Panc1 (cell line): ENCODE data around the gene ATP5MC2. TPM values are rescaled to one million over a fixed set of nuclear protein-coding genes. Genes with fewer than 3 reads are reported as not detected.
"Not testable (repeated sequence)": the region's sequence is repeated elsewhere in the genome, so short reads cannot be mapped to it uniquely, and the experiment has no call there.

Experiments
- ATAC-seq: fragments of 200-7000 bp; cut with Tn5 transposase; 2 replicates; pipeline ENCODE4 v1.9.1; 2020; ENCODE audit warnings: mild to moderate bottlenecking, moderate library complexity
- BruUV-seq: library from RNA; stranded (reverse); fragments of 400-500 nt; replicated peaks from 2 replicates; lab custom pipeline; 2021; lab: Mats Ljungman, UMichigan
- CTCF ChIA-PET: fragments of 300-600 bp; sonication (Branson Sonifier 250); formaldehyde crosslinking; loops from one replicate; lab custom pipeline; 2022; ENCODE audit warnings: antibody characterized with exemption; lab: Charles Lee
- POLR2A ChIA-PET: fragments of 300-600 bp; sonication (Branson Sonifier 250); formaldehyde crosslinking; loops from one replicate; lab custom pipeline; 2022; ENCODE audit warnings: antibody characterized with exemption; lab: Charles Lee
- DNase-seq: peaks from one replicate; pipeline ENCODE4 v3.0.0-alpha.2; 2010; ENCODE audit warnings: low read depth, low spot score
- H3K27ac ChIP-seq: 2 replicates; pipeline ENCODE4 v1.5.1; 2011; ENCODE audit warnings: mild to moderate bottlenecking, low read length, inconsistent platforms
- H3K27me3 ChIP-seq: fragments of 200-500 bp; sonication (Bioruptor generic); 2 replicates; pipeline ENCODE4 v1.6.0; 2014; ENCODE audit warnings: low read length, inconsistent platforms; ENCODE audit not compliant: control insufficient read depth, insufficient read depth
- H3K36me3 ChIP-seq: fragments of 200-500 bp; sonication (Bioruptor generic); 2 replicates; pipeline ENCODE4 v1.5.1; 2014; ENCODE audit warnings: inconsistent platforms, mild to moderate bottlenecking, low read length, moderate library complexity; ENCODE audit not compliant: control insufficient read depth, insufficient read depth
- H3K4me1 ChIP-seq: 2 replicates; pipeline ENCODE4 v1.5.1; 2011; ENCODE audit warnings: inconsistent platforms, mild to moderate bottlenecking, low read length, moderate library complexity; ENCODE audit not compliant: control insufficient read depth, insufficient read depth
- H3K4me3 ChIP-seq, 2 experiments: 2 replicates each; pipeline ENCODE4 v1.5.1; 2011 to 2012; ENCODE audit warnings: low read depth in 2 of 2, low read length in 2 of 2, mild to moderate bottlenecking in 2 of 2, inconsistent platforms in 1 of 2, moderate library complexity in 1 of 2
- H3K9me3 ChIP-seq: fragments of 200-500 bp; sonication (Bioruptor generic); 2 replicates; pipeline ENCODE4 v1.5.1; 2014; ENCODE audit warnings: low read depth, mild to moderate bottlenecking, inconsistent platforms, low read length, moderate library complexity; ENCODE audit not compliant: control insufficient read depth, insufficient read depth
- CTCF ChIP-seq: fragments of 450-650 bp; IDR thresholded peaks from 2 replicates; pipeline ENCODE4 v1.5.1; 2017; ENCODE audit warnings: mild to moderate bottlenecking
- POLR2AphosphoS5 ChIP-seq: IDR thresholded peaks from 2 replicates; pipeline ENCODE4 v1.6.1; 2012; ENCODE audit warnings: mild to moderate bottlenecking, low read depth, low read length, moderate library complexity
- REST ChIP-seq, 2 experiments: IDR thresholded peaks; 2 replicates each; pipeline ENCODE4 v1.6.1; 2011 to 2012; ENCODE audit warnings: low read depth in 2 of 2, control low read depth in 1 of 2, low read length in 1 of 2, mild to moderate bottlenecking in 1 of 2, moderate library complexity in 1 of 2; ENCODE audit not compliant: insufficient read depth in 1 of 2
- SIN3A ChIP-seq: IDR thresholded peaks from 2 replicates; pipeline ENCODE4 v1.6.1; 2012; ENCODE audit warnings: low read depth, mild to moderate bottlenecking, low read length, moderate library complexity, borderline replicate concordance; ENCODE audit not compliant: insufficient read depth
- TCF7L2 ChIP-seq: IDR thresholded peaks from 2 replicates; pipeline ENCODE4 v1.6.1; 2011; ENCODE audit warnings: mild to moderate bottlenecking, low read depth, low read length, inconsistent platforms
- in situ Hi-C: cut with HindIII; loops from 2 replicates; pipeline ENCODE4 v1.10.0; 2016; ENCODE audit warnings: low sequenced_read_pairs, low pct_unique_long_range_greater_than_20kb
- intact Hi-C: fragments of 100-400 bp; cut with micrococcal nuclease; formaldehyde crosslinking; loops from one replicate; pipeline ENCODE4 v1.10.0; 2022; ENCODE audit not compliant: unreplicated experiment
- total RNA-seq: library from RNA; stranded (reverse); gene quantifications from one replicate; pipeline ENCODE4 v1.2.1, GENCODE V29; 2021; ENCODE audit not compliant: unreplicated experiment

ATP5MC2 gene
- total RNA-seq, 1 experiment from 2014 or later: 290 TPM

GRCh38 chr12:53636641-53637040 lies 39.2 kb downstream of the ATP5MC2 start:
- BruUV-seq: no TSS peak
- H3K36me3 ChIP-seq: no peaks in the 10 kb centered on the region
- H3K27me3 ChIP-seq: no peaks in the 10 kb centered on the region
- H3K27ac ChIP-seq: no peak overlapping the region
- POLR2A ChIA-PET: no interaction called here
- no peaks in the 10 kb centered on the region for H3K4me1 ChIP-seq
- CTCF ChIA-PET: interaction anchor here (0.6 kb wide), 1 partner anchor 192 kb away, joined by 6 read pairs; no protein-coding TSS in a partner anchor
- H3K9me3 ChIP-seq: no peaks in the 10 kb centered on the region
- H3K4me3 ChIP-seq: no peak overlapping the region
- TF ChIP-seq SIN3A: no peak
- TF ChIP-seq REST (IDR thresholded peaks at IDR 0.05; ENCODE audit: insufficient read depth in 1 of 2, low read depth in 2 of 2, low read length in 1 of 2): no peak
- in situ Hi-C loops: no loop called here
- ATAC-seq: no peak
- DNase-seq: no peak
- intact Hi-C loops: no loop called here

GRCh38 chr12:53635708-53636107 lies 40.2 kb downstream of the ATP5MC2 start:
- ATAC-seq, H3K9me3 ChIP-seq, H3K4me3 ChIP-seq, intact Hi-C loops, H3K4me1 ChIP-seq, DNase-seq, BruUV-seq, H3K27me3 ChIP-seq, H3K27ac ChIP-seq, H3K36me3 ChIP-seq, in situ Hi-C loops: not testable (repeated sequence)
- POLR2A ChIA-PET: interaction anchor here (0.5 kb wide), 1 partner anchor 36 kb away, joined by 3 read pairs; no protein-coding TSS in a partner anchor
- CTCF ChIA-PET: interaction anchor here (0.8 kb wide), 1 partner anchor 63 kb away, joined by 3 read pairs; no protein-coding TSS in a partner anchor

- H3K27ac ChIP-seq: no peak overlapping the region
- DNase-seq: no peak
- POLR2A ChIA-PET: no interaction called here
- no peak overlapping the region for H3K4me3 ChIP-seq
- TF ChIP-seq SIN3A (no peak), CTCF (no peak), TCF7L2 (no peak), POLR2AphosphoS5 (no peak), REST (IDR thresholded peaks at IDR 0.05; ENCODE audit: insufficient read depth in 1 of 2, low read depth in 2 of 2, low read length in 1 of 2) (no peak)
- intact Hi-C loops (no loop called here), in situ Hi-C loops (no loop called here)
- no peaks in the 10 kb centered on the region for H3K9me3 ChIP-seq
- CTCF ChIA-PET: no interaction called here
- H3K36me3 ChIP-seq: no peaks in the 10 kb centered on the region
- no peaks in the 10 kb centered on the region for H3K27me3 ChIP-seq
- BruUV-seq: no TSS peak
- peaks cover 6% of the 10 kb centered on the region for H3K4me1 ChIP-seq
- no peak for ATAC-seq
These were observed 44.2 kb downstream of the ATP5MC2 start for GRCh38 chr12:53631721-53632120.
